T-cell (primary cell): Measurements from ENCODE around the gene POFUT2. TPM values are rescaled to one million over a fixed set of nuclear protein-coding genes. Genes with fewer than 3 reads are reported as not detected.

Experiments
- ATAC-seq, 4 experiments: fragments of 200-7000 bp in 3 of 4; fragments of 150-1000 bp in 1 of 4; cut with Tn5 transposase; replicated peaks in 1 of 4; 1 replicate in 3 of 4; 2 replicates in 1 of 4; pipeline ENCODE4 v1.10.0; 2021; ENCODE audit warnings: moderate library complexity in 3 of 4, mild to moderate bottlenecking in 2 of 4, moderate number of reproducible peaks in 1 of 4
- CTCF ChIA-PET, 2 donors: fragments of 300-600 bp; sonication (Branson Sonifier 250); formaldehyde crosslinking; loops; one replicate each; lab custom pipeline; 2022; ENCODE audit warnings: antibody characterized with exemption in 2 of 2; lab: Charles Lee
- POLR2A ChIA-PET, 2 donors: fragments of 300-600 bp; sonication (Branson Sonifier 250); formaldehyde crosslinking; loops; one replicate each; lab custom pipeline; 2022; ENCODE audit warnings: antibody characterized with exemption in 2 of 2; lab: Charles Lee
- DNase-seq, 35 experiments: peaks; one replicate each; pipeline versions ENCODE4 v3.0.0 to v3.0.0-alpha.2; 2013 to 2023
- H3K27ac ChIP-seq: one replicate; pipeline ENCODE4 v1.5.1; 2013; ENCODE audit warnings: low read length
- H3K27me3 ChIP-seq, 2 experiments: replicated peaks in 1 of 2; 1 replicate in 1 of 2; 2 replicates in 1 of 2; pipeline versions ENCODE4 v1.6.1 to v1.7.0; 2013; ENCODE audit warnings: low read length in 1 of 2, mixed read lengths in 1 of 2; ENCODE audit not compliant: control insufficient read depth in 2 of 2, insufficient read depth in 2 of 2; ENCODE audit errors: extremely low read depth in 1 of 2
- H3K36me3 ChIP-seq, 2 donors: 1 replicate in 1 of 2; 2 replicates in 1 of 2; pipeline versions ENCODE4 v1.6.1 to v1.7.0; 2013; ENCODE audit warnings: low read length in 1 of 2; ENCODE audit not compliant: control insufficient read depth in 2 of 2, insufficient read depth in 1 of 2; ENCODE audit errors: extremely low read depth in 1 of 2
- H3K4me1 ChIP-seq, 2 experiments: 1 replicate in 1 of 2; 2 replicates in 1 of 2; pipeline versions ENCODE4 v1.6.1 to v1.7.0; 2013; ENCODE audit warnings: low read length in 2 of 2, mixed read lengths in 1 of 2; ENCODE audit not compliant: insufficient read depth in 2 of 2, control insufficient read depth in 1 of 2; ENCODE audit errors: extremely low read depth in 1 of 2
- H3K4me3 ChIP-seq, 2 donors: 1 replicate in 1 of 2; 2 replicates in 1 of 2; pipeline versions ENCODE4 v1.5.1 to v1.7.0; 2013; ENCODE audit warnings: mild to moderate bottlenecking in 2 of 2, low read length in 1 of 2, moderate library complexity in 1 of 2; ENCODE audit not compliant: control insufficient read depth in 1 of 2; ENCODE audit errors: extremely low read depth in 1 of 2
- H3K9me3 ChIP-seq: 2 replicates; pipeline ENCODE4 v1.7.0; 2013
- H3K27ac Mint-ChIP-seq, 2 donors: one replicate each; pipeline ENCODE4 v1.8.0; 2020 to 2021; ENCODE audit warnings: mild to moderate bottlenecking in 2 of 2, mixed read lengths in 2 of 2
- H3K27me3 Mint-ChIP-seq, 2 donors: one replicate each; pipeline ENCODE4 v1.8.0; 2021 to 2022; ENCODE audit warnings: mixed read lengths in 2 of 2
- H3K36me3 Mint-ChIP-seq: one replicate; pipeline ENCODE4 v1.8.0; 2021; ENCODE audit warnings: mixed read lengths
- H3K4me1 Mint-ChIP-seq, 3 donors: one replicate each; pipeline ENCODE4 v1.8.0; 2020 to 2022; ENCODE audit warnings: mixed read lengths in 3 of 3, mild to moderate bottlenecking in 1 of 3
- H3K4me3 Mint-ChIP-seq, 3 donors: one replicate each; pipeline ENCODE4 v1.8.0; 2020 to 2022; ENCODE audit warnings: mild to moderate bottlenecking in 3 of 3, mixed read lengths in 3 of 3, moderate library complexity in 3 of 3
- H3K9me3 Mint-ChIP-seq, 3 donors: one replicate each; pipeline ENCODE4 v1.8.0; 2020 to 2022; ENCODE audit warnings: mixed read lengths in 3 of 3
- WGBS: methylation state at CpG from one replicate; pipeline ENCODE4 v1.1.5; 2013; ENCODE audit warnings: missing lambda C conversion rate; ENCODE audit not compliant: insufficient coverage; 5-methylcytosine and 5-hydroxymethylcytosine counted together
- total RNA-seq, 35 experiments: library from RNA in 6 of 35; stranded (reverse) in 6 of 35; fragments of 120-200 nt in 1 of 35; gene quantifications; one replicate each; pipeline versions ENCODE4 v1.2.1 to v1.2.4 and lab custom pipeline; 2013 to 2026

POFUT2 gene
- total RNA-seq, 5 donors from 2014 or later (not counting 1 experiment from before 2014, with no cell fraction given): 43.0 to 51.3 (median 44.6) TPM

GRCh38 chr21:45266518-45267389 lies 20.9 kb downstream of the POFUT2 start:
- Histone ChIP-seq H3K9me3 (peaks cover under 1% of the 10 kb centered on the region), H3K4me3 (peak overlapping the region in 1 of 2 donors; percentile 6), H3K27me3 (no peaks in the 10 kb centered on the region), H3K4me1 (peaks cover 0 to 27% of the 10 kb centered on the region in 2 experiments), H3K36me3 (peaks cover 28 to 53% of the 10 kb centered on the region in 2 donors), H3K27ac (peak overlapping the region; percentile 63)
- H3K27ac Mint-ChIP-seq: peak overlapping the region; percentile 74 to 84
- H3K4me3 Mint-ChIP-seq: peak overlapping the region; percentile 5 to 52 (median 32)
- ChIA-PET POLR2A (interaction anchor here in 1 of 2 donors (0.5 kb wide), 1 partner anchor 70 kb away, joined by 3 read pairs; no protein-coding TSS in a partner anchor), CTCF (no interaction called here)
- peaks cover 30% of the 10 kb centered on the region for H3K36me3 Mint-ChIP-seq
- peak; percentile 16 to 79 (median 50) for DNase-seq
- no peaks in the 10 kb centered on the region for H3K27me3 Mint-ChIP-seq
- H3K9me3 Mint-ChIP-seq: no peaks in the 10 kb centered on the region
- peak; percentile 81 to 93 (median 90) for ATAC-seq
- H3K4me1 Mint-ChIP-seq: peaks cover 15 to 22% (median 20%) of the 10 kb centered on the region in 3 donors
- 55% methylated on average over 37 of the region's 41 CpGs for WGBS

- H3K4me3 Mint-ChIP-seq: peak overlapping the region in 2 of 3 donors; percentile 17 to 52
- CTCF ChIA-PET: no interaction called here
- DNase-seq: peak in 2 of 35 experiments; percentile 12 to 17
These were observed 21.8 kb downstream of the POFUT2 start for GRCh38 chr21:45265721-45266517.

GRCh38 chr21:45264912-45265515 lies 22.7 kb downstream of the POFUT2 start:
- Histone ChIP-seq H3K27ac (no peak overlapping the region), H3K27me3 (no peaks in the 10 kb centered on the region), H3K4me3 (no peak overlapping the region), H3K9me3 (no peaks in the 10 kb centered on the region), H3K36me3 (peaks cover 17 to 36% of the 10 kb centered on the region in 2 donors), H3K4me1 (peaks cover 0 to 27% of the 10 kb centered on the region in 2 experiments)
- Mint-ChIP-seq H3K4me3 (no peak overlapping the region), H3K27ac (no peak overlapping the region), H3K27me3 (no peaks in the 10 kb centered on the region), H3K4me1 (peaks cover 15 to 22% (median 20%) of the 10 kb centered on the region in 3 donors), H3K9me3 (no peaks in the 10 kb centered on the region), H3K36me3 (peaks cover 30% of the 10 kb centered on the region)
- POLR2A ChIA-PET: no interaction called here
- 97% methylated on average over 34 of the region's 34 CpGs for WGBS
- ATAC-seq (no peak), DNase-seq (peak in 1 of 35 experiments; percentile 8)
- CTCF ChIA-PET: interaction anchor here in 1 of 2 donors (0.6 kb wide), 1 partner anchor 1373 kb away, joined by 4 read pairs; no protein-coding TSS in a partner anchor

More at GRCh38 chr21:45265721-45266517, 21.8 kb downstream of the POFUT2 start:
- Mint-ChIP-seq H3K36me3 (peaks cover 30% of the 10 kb centered on the region), H3K9me3 (no peaks in the 10 kb centered on the region), H3K27ac (peak overlapping the region; percentile 84 to 87), H3K4me1 (peaks cover 15 to 22% (median 20%) of the 10 kb centered on the region in 3 donors), H3K27me3 (no peaks in the 10 kb centered on the region)
- H3K4me3 ChIP-seq: peak overlapping the region in 1 of 2 donors; percentile 6
- ATAC-seq: peak in 2 of 4 experiments; percentile 12 to 32
- peak overlapping the region; percentile 63 for H3K27ac ChIP-seq
- POLR2A ChIA-PET: no interaction called here
- H3K4me1 ChIP-seq: peaks cover 0 to 27% of the 10 kb centered on the region in 2 experiments
- no peaks in the 10 kb centered on the region for H3K9me3 ChIP-seq
- H3K36me3 ChIP-seq: peaks cover 26 to 45% of the 10 kb centered on the region in 2 donors
- WGBS: 84% methylated on average over 31 of the region's 36 CpGs
- H3K27me3 ChIP-seq: no peaks in the 10 kb centered on the region

- Mint-ChIP-seq H3K27ac (no peak overlapping the region), H3K36me3 (peaks cover 30% of the 10 kb centered on the region), H3K27me3 (no peaks in the 10 kb centered on the region), H3K9me3 (no peaks in the 10 kb centered on the region), H3K4me1 (peaks cover 15 to 22% (median 20%) of the 10 kb centered on the region in 3 donors), H3K4me3 (no peak overlapping the region)
- Histone ChIP-seq H3K27ac (no peak overlapping the region), H3K9me3 (no peaks in the 10 kb centered on the region), H3K4me3 (no peak overlapping the region), H3K27me3 (no peaks in the 10 kb centered on the region), H3K36me3 (peaks cover 16 to 30% of the 10 kb centered on the region in 2 donors), H3K4me1 (peaks cover 0 to 27% of the 10 kb centered on the region in 2 experiments)
- ChIA-PET POLR2A (no interaction called here), CTCF (interaction anchor here in 1 of 2 donors (0.6 kb wide), 1 partner anchor 1372 kb away, joined by 4 read pairs; no protein-coding TSS in a partner anchor)
- DNase-seq (peak in 3 of 35 experiments; percentile 4 to 17 (median 11)), ATAC-seq (no peak)
- WGBS: 100% methylated on average over 15 of the region's 23 CpGs
These were observed 23.4 kb downstream of the POFUT2 start for GRCh38 chr21:45264146-45264911.

- H3K4me3 Mint-ChIP-seq: no peak overlapping the region
- ChIA-PET CTCF (no interaction called here), POLR2A (no interaction called here)
- H3K9me3 ChIP-seq: no peaks in the 10 kb centered on the region
- H3K4me1 Mint-ChIP-seq: peaks cover 15 to 22% (median 20%) of the 10 kb centered on the region in 3 donors
- H3K36me3 Mint-ChIP-seq: peaks cover 30% of the 10 kb centered on the region
- H3K27me3 Mint-ChIP-seq: no peaks in the 10 kb centered on the region
- peaks cover 0 to 27% of the 10 kb centered on the region in 2 experiments for H3K4me1 ChIP-seq
- peak in 3 of 35 experiments; percentile 1 to 18 (median 8) for DNase-seq
- no peaks in the 10 kb centered on the region for H3K27me3 ChIP-seq
- no peak for ATAC-seq
- no peak overlapping the region for H3K27ac ChIP-seq
- H3K9me3 Mint-ChIP-seq: no peaks in the 10 kb centered on the region
- WGBS: 92% methylated on average over 2 of the region's 6 CpGs
- no peak overlapping the region for H3K4me3 ChIP-seq
- peaks cover 16 to 30% of the 10 kb centered on the region in 2 donors for H3K36me3 ChIP-seq
- H3K27ac Mint-ChIP-seq: no peak overlapping the region
These were observed 24.2 kb downstream of the POFUT2 start for GRCh38 chr21:45263534-45263933.
